Progenitor cell of endocrine pancreas (in vitro differentiated cells): ENCODE results near the gene SPATA6L. TPM values are rescaled to one million over a fixed set of nuclear protein-coding genes. Genes with fewer than 3 reads are reported as not detected.

Source experiments
- DNase-seq: peaks from one replicate; pipeline ENCODE4 v3.0.0; 2021; ENCODE audit warnings: low spot score; ENCODE audit not compliant: unreplicated experiment
- H3K27ac Mint-ChIP-seq: 2 replicates; pipeline ENCODE4 v1.8.0; 2021; ENCODE audit warnings: mild to moderate bottlenecking, moderate library complexity, mixed read lengths
- H3K27me3 Mint-ChIP-seq: 2 replicates; pipeline ENCODE4 v1.8.0; 2021; ENCODE audit warnings: mixed read lengths
- H3K36me3 Mint-ChIP-seq: 2 replicates; pipeline ENCODE4 v1.8.0; 2022; ENCODE audit warnings: mixed read lengths; ENCODE audit not compliant: insufficient read depth
- H3K4me1 Mint-ChIP-seq: 2 replicates; pipeline ENCODE4 v1.8.0; 2021; ENCODE audit warnings: low read depth, mixed read lengths
- H3K4me3 Mint-ChIP-seq: 2 replicates; pipeline ENCODE4 v1.8.0; 2021; ENCODE audit warnings: low read depth, mild to moderate bottlenecking, moderate library complexity, mixed read lengths
- H3K9me3 Mint-ChIP-seq: 2 replicates; pipeline ENCODE4 v1.8.0; 2021; ENCODE audit warnings: low read depth, mixed read lengths
- total RNA-seq: library from RNA; stranded (reverse); gene quantifications from 2 replicates; pipeline ENCODE4 v1.2.1, GENCODE V29; 2021
- TF ChIP-seq, protein P1 (sequence below): fragments of 200-600 bp; sonication (generic); IDR thresholded peaks from one replicate; pipeline ENCODE4 v1.5.0; 2021; ENCODE audit warnings: antibody characterized with exemption, mild to moderate bottlenecking; ENCODE audit not compliant: unreplicated experiment

Gene SPATA6L
- total RNA-seq, 1 donor from 2014 or later, result 7.1 TPM

- DNase-seq, result no peak
- Mint-ChIP-seq H3K9me3 (no peaks in the 10 kb centered on the region), H3K4me3 (no peak overlapping the region), H3K36me3 (peaks cover 4% of the 10 kb centered on the region), H3K4me1 (no peaks in the 10 kb centered on the region), H3K27me3 (no peaks in the 10 kb centered on the region), H3K27ac (no peak overlapping the region)
- TF ChIP-seq, protein P1, sequence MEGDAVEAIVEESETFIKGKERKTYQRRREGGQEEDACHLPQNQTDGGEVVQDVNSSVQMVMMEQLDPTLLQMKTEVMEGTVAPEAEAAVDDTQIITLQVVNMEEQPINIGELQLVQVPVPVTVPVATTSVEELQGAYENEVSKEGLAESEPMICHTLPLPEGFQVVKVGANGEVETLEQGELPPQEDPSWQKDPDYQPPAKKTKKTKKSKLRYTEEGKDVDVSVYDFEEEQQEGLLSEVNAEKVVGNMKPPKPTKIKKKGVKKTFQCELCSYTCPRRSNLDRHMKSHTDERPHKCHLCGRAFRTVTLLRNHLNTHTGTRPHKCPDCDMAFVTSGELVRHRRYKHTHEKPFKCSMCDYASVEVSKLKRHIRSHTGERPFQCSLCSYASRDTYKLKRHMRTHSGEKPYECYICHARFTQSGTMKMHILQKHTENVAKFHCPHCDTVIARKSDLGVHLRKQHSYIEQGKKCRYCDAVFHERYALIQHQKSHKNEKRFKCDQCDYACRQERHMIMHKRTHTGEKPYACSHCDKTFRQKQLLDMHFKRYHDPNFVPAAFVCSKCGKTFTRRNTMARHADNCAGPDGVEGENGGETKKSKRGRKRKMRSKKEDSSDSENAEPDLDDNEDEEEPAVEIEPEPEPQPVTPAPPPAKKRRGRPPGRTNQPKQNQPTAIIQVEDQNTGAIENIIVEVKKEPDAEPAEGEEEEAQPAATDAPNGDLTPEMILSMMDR, result no peak
Observed at GRCh38 chr9:4575997-4576396, 90.3 kb downstream of the SPATA6L start.

GRCh38 chr9:4574657-4575243 is 91.5 kb downstream of the SPATA6L start:
- H3K9me3 Mint-ChIP-seq, result no peaks in the 10 kb centered on the region
- peaks cover 4% of the 10 kb centered on the region for H3K36me3 Mint-ChIP-seq
- no peaks in the 10 kb centered on the region for H3K4me1 Mint-ChIP-seq
- H3K4me3 Mint-ChIP-seq, result no peak overlapping the region
- no peak for DNase-seq
- H3K27me3 Mint-ChIP-seq, result no peaks in the 10 kb centered on the region
- H3K27ac Mint-ChIP-seq, result no peak overlapping the region
- TF ChIP-seq, protein P1, result no peak

- TF ChIP-seq, protein P1, result no peak
- Mint-ChIP-seq H3K27ac (no peak overlapping the region), H3K4me1 (no peaks in the 10 kb centered on the region), H3K36me3 (peaks cover 4% of the 10 kb centered on the region), H3K27me3 (no peaks in the 10 kb centered on the region), H3K9me3 (no peaks in the 10 kb centered on the region), H3K4me3 (no peak overlapping the region)
- DNase-seq, result no peak
Observed at GRCh38 chr9:4573634-4574389, 92.5 kb downstream of the SPATA6L start.

DNA sequence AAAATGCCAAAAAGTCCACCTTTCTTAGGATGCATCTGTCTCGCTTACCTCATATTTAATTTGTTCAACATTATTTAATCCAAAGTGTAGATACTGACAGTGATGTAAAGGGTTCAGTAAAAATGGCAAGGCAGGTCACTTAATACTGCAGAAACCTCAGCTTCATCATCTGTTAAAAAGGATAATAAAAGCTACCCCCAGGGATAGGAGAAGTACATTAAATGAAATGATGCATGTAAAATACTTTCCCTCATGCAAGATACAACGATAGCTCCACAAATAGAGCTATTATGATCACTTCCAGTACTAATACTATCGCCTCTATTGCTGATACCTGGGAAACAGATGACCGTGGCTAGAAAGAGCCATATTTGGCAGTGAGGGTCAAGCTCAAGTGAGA is 93.1 kb downstream of the SPATA6L start:
- Mint-ChIP-seq H3K27ac (no peak overlapping the region), H3K27me3 (no peaks in the 10 kb centered on the region)

GRCh38 chr9:4572184-4572826 is 94.0 kb downstream of the SPATA6L start:
- TF ChIP-seq, protein P1, result no peak
- Mint-ChIP-seq H3K27me3 (no peaks in the 10 kb centered on the region), H3K9me3 (no peaks in the 10 kb centered on the region), H3K27ac (no peak overlapping the region), H3K36me3 (peaks cover 2% of the 10 kb centered on the region), H3K4me3 (no peak overlapping the region), H3K4me1 (no peaks in the 10 kb centered on the region)
- no peak for DNase-seq

More for the DNA sequence above, 93.1 kb downstream of the SPATA6L start:
- Mint-ChIP-seq H3K4me1 (no peaks in the 10 kb centered on the region), H3K4me3 (no peak overlapping the region), H3K9me3 (no peaks in the 10 kb centered on the region), H3K36me3 (peaks cover 3% of the 10 kb centered on the region)
- TF ChIP-seq, protein P1, result no peak
- DNase-seq, result no peak
